Activated T-helper 1 cell treated with anti-CD3 and anti-CD28 coated beads, Interleukin-12 subunit alpha, Interleukin-12 subunit beta, Interleukin-2, Interleukin-4 antibody, amounts not matched to agents 30 ng/mL and 10 ng/mL and 1 ng/mL, durations not matched to agents 14 hours and 24 hours and 36 hours (primary cell): ENCODE measurements around the gene PYGO2. TPM values are rescaled to one million over a fixed set of nuclear protein-coding genes. Genes with fewer than 3 reads are reported as not detected.

Experiments
- DNase-seq: peaks from one replicate; pipeline ENCODE4 v3.0.0; 2021; ENCODE audit warnings: low spot score
- H3K27ac Mint-ChIP-seq: one replicate; pipeline ENCODE4 v1.8.0; 2021; ENCODE audit warnings: mild to moderate bottlenecking, mixed read lengths
- H3K27me3 Mint-ChIP-seq: one replicate; pipeline ENCODE4 v1.8.0; 2022; ENCODE audit warnings: mild to moderate bottlenecking, moderate library complexity, mixed read lengths; ENCODE audit not compliant: insufficient read depth
- H3K36me3 Mint-ChIP-seq: one replicate; pipeline ENCODE4 v1.8.0; 2021; ENCODE audit warnings: low read depth, mixed read lengths
- H3K4me1 Mint-ChIP-seq: one replicate; pipeline ENCODE4 v1.8.0; 2021; ENCODE audit warnings: low read depth, mixed read lengths
- H3K4me3 Mint-ChIP-seq: one replicate; pipeline ENCODE4 v1.8.0; 2021; ENCODE audit warnings: mild to moderate bottlenecking, moderate library complexity, mixed read lengths
- H3K9me3 Mint-ChIP-seq: one replicate; pipeline ENCODE4 v1.8.0; 2021; ENCODE audit warnings: mixed read lengths
- intact Hi-C: fragments of 100-400 bp; cut with micrococcal nuclease; formaldehyde crosslinking; loops from one replicate; pipeline ENCODE4 v1.15.1; 2024
- total RNA-seq: library from RNA; stranded (reverse); gene quantifications from 2 replicates; pipeline ENCODE4 v1.2.3, GENCODE V29; 2022

The PYGO2 gene
- total RNA-seq, 1 donor from 2014 or later = 34.7 TPM

GRCh38 chr1:154937988-154938386, 23.6 kb downstream of the PYGO2 start:
- intact Hi-C loops = loop anchor here (1.0 to 5.0 kb wide), 12 partner anchors 17 to 756 kb away; partner anchors contain the start of genes ADAR, CKS1B, DPM3 and PYGO2
- H3K27me3 Mint-ChIP-seq = no peaks in the 10 kb centered on the region
- H3K9me3 Mint-ChIP-seq = no peaks in the 10 kb centered on the region

GRCh38 chr1:154937085-154937987, 24.2 kb downstream of the PYGO2 start:
- Mint-ChIP-seq H3K27ac (peak overlapping the region; percentile 95), H3K9me3 (no peaks in the 10 kb centered on the region), H3K4me1 (peaks cover 60% of the 10 kb centered on the region), H3K36me3 (peaks cover 8% of the 10 kb centered on the region), H3K4me3 (peak overlapping the region; percentile 93), H3K27me3 (no peaks in the 10 kb centered on the region)
- intact Hi-C loops = loop anchor here (1.0 to 5.0 kb wide), 12 partner anchors 18 to 755 kb away; partner anchors contain the start of genes ADAR, CKS1B, DPM3 and PYGO2
- peak; percentile 90 for DNase-seq

More at GRCh38 chr1:154937988-154938386, 23.6 kb downstream of the PYGO2 start:
- Mint-ChIP-seq H3K27ac (peak overlapping the region; percentile 95), H3K4me3 (peak overlapping the region; percentile 93), H3K36me3 (peaks cover 8% of the 10 kb centered on the region), H3K4me1 (peaks cover 67% of the 10 kb centered on the region)
- DNase-seq = no peak

GRCh38 chr1:154936555-154937084, 25.0 kb downstream of the PYGO2 start, which contains the start of gene PMVK:
Gene PMVK, minus strand, starts transcription at chr1:154936719. Its CDS starts 34 bp downstream, at chr1:154936685.
- DNase-seq = peak; percentile 92
- intact Hi-C loops = loop anchor here (1.0 to 5.0 kb wide), 13 partner anchors 19 to 754 kb away; partner anchors contain the start of genes ADAR, CKS1B, DPM3 and FLAD1
- peaks cover 53% of the 10 kb centered on the region for H3K4me1 Mint-ChIP-seq
- H3K27me3 Mint-ChIP-seq = no peaks in the 10 kb centered on the region
- no peaks in the 10 kb centered on the region for H3K9me3 Mint-ChIP-seq
- peaks cover 8% of the 10 kb centered on the region for H3K36me3 Mint-ChIP-seq
- peak within 1 kb of the TSS; percentile 93 for H3K4me3 Mint-ChIP-seq
- H3K27ac Mint-ChIP-seq = peak within 1 kb of the TSS; percentile 95

GRCh38 chr1:154935749-154936554, 25.6 kb downstream of the PYGO2 start:
- DNase-seq = no peak
- no peaks in the 10 kb centered on the region for H3K27me3 Mint-ChIP-seq
- intact Hi-C loops = loop anchor here (1.0 to 5.0 kb wide), 3 partner anchors 47 to 459 kb away; partner anchors contain the start of gene FLAD1
- peak overlapping the region; percentile 95 for H3K27ac Mint-ChIP-seq
- H3K36me3 Mint-ChIP-seq = peaks cover 12% of the 10 kb centered on the region
- H3K4me1 Mint-ChIP-seq = peaks cover 46% of the 10 kb centered on the region
- H3K9me3 Mint-ChIP-seq = no peaks in the 10 kb centered on the region
- peak overlapping the region; percentile 93 for H3K4me3 Mint-ChIP-seq

- no peak for DNase-seq
- intact Hi-C loops = no loop called here
- H3K27ac Mint-ChIP-seq = no peak overlapping the region
- H3K4me3 Mint-ChIP-seq = peak overlapping the region; percentile 59
- no peaks in the 10 kb centered on the region for H3K27me3 Mint-ChIP-seq
- no peaks in the 10 kb centered on the region for H3K9me3 Mint-ChIP-seq
- peaks cover 18% of the 10 kb centered on the region for H3K36me3 Mint-ChIP-seq
- H3K4me1 Mint-ChIP-seq = peaks cover 35% of the 10 kb centered on the region
Measured at GRCh38 chr1:154934358-154934948, 27.1 kb downstream of the PYGO2 start.

- Mint-ChIP-seq H3K27me3 (no peaks in the 10 kb centered on the region), H3K9me3 (no peaks in the 10 kb centered on the region), H3K4me1 (peaks cover 20% of the 10 kb centered on the region), H3K36me3 (peaks cover 33% of the 10 kb centered on the region), H3K27ac (no peak overlapping the region), H3K4me3 (no peak overlapping the region)
- no peak for DNase-seq
- intact Hi-C loops = no loop called here
Measured at GRCh38 chr1:154931940-154932487, 29.6 kb downstream of the PYGO2 start.

- peak overlapping the region; percentile 58 for H3K27ac Mint-ChIP-seq
- no peaks in the 10 kb centered on the region for H3K9me3 Mint-ChIP-seq
- peaks cover 47% of the 10 kb centered on the region for H3K36me3 Mint-ChIP-seq
- peaks cover 19% of the 10 kb centered on the region for H3K4me1 Mint-ChIP-seq
- no peaks in the 10 kb centered on the region for H3K27me3 Mint-ChIP-seq
- DNase-seq = no peak
- intact Hi-C loops = no loop called here
- H3K4me3 Mint-ChIP-seq = no peak overlapping the region
Measured at GRCh38 chr1:154926201-154926600, 35.4 kb downstream of the PYGO2 start.

- Mint-ChIP-seq H3K27me3 (no peaks in the 10 kb centered on the region), H3K4me3 (no peak overlapping the region), H3K36me3 (peaks cover 45% of the 10 kb centered on the region), H3K4me1 (peaks cover 19% of the 10 kb centered on the region), H3K9me3 (no peaks in the 10 kb centered on the region), H3K27ac (peak overlapping the region; percentile 76)
- intact Hi-C loops = no loop called here
- DNase-seq = no peak
Measured at GRCh38 chr1:154925335-154926170, 36.0 kb downstream of the PYGO2 start.

- DNase-seq = no peak
- H3K27ac Mint-ChIP-seq = no peak overlapping the region
- intact Hi-C loops = no loop called here
- H3K9me3 Mint-ChIP-seq = no peaks in the 10 kb centered on the region
- peaks cover 33% of the 10 kb centered on the region for H3K36me3 Mint-ChIP-seq
- H3K27me3 Mint-ChIP-seq = no peaks in the 10 kb centered on the region
- H3K4me1 Mint-ChIP-seq = peaks cover 19% of the 10 kb centered on the region
- no peak overlapping the region for H3K4me3 Mint-ChIP-seq
Measured at GRCh38 chr1:154923695-154924094, 37.9 kb downstream of the PYGO2 start.

GRCh38 chr1:154913273-154913672, 48.3 kb downstream of the PYGO2 start:
- no peak for DNase-seq
- no peaks in the 10 kb centered on the region for H3K27me3 Mint-ChIP-seq
- H3K36me3 Mint-ChIP-seq = peaks cover 6% of the 10 kb centered on the region
- H3K9me3 Mint-ChIP-seq = peaks cover 6% of the 10 kb centered on the region
- intact Hi-C loops = no loop called here
- no peaks in the 10 kb centered on the region for H3K4me1 Mint-ChIP-seq
- no peak overlapping the region for H3K4me3 Mint-ChIP-seq
- no peak overlapping the region for H3K27ac Mint-ChIP-seq

GRCh38 chr1:154912755-154913154, 48.8 kb downstream of the PYGO2 start:
- no peaks in the 10 kb centered on the region for H3K27me3 Mint-ChIP-seq
- H3K27ac Mint-ChIP-seq = no peak overlapping the region
- H3K9me3 Mint-ChIP-seq = peaks cover 6% of the 10 kb centered on the region
- H3K36me3 Mint-ChIP-seq = peaks cover 6% of the 10 kb centered on the region
- intact Hi-C loops = no loop called here
- DNase-seq = no peak
- H3K4me3 Mint-ChIP-seq = no peak overlapping the region
- no peaks in the 10 kb centered on the region for H3K4me1 Mint-ChIP-seq
